ES-I3 (cell line): ENCODE measurements around the gene GUCA2A.

ENCODE experiments used
- H3K36me3 ChIP-seq: 2 replicates; pipeline ENCODE4 v1.6.1; 2013; ENCODE audit warnings: mild to moderate bottlenecking, low read length, control low read depth, moderate library complexity; ENCODE audit not compliant: insufficient read depth
- H3K4me1 ChIP-seq: 2 replicates; pipeline ENCODE4 v1.6.1; 2013; ENCODE audit warnings: mild to moderate bottlenecking, control low read depth, low read length; ENCODE audit not compliant: insufficient read depth
- H3K9ac ChIP-seq: 2 replicates; pipeline ENCODE4 v1.6.1; 2013; ENCODE audit warnings: low read depth, mild to moderate bottlenecking, low read length, moderate library complexity
- H3K9me3 ChIP-seq: 2 replicates; pipeline ENCODE4 v1.6.1; 2013; ENCODE audit warnings: mild to moderate bottlenecking, low read length, moderate library complexity; ENCODE audit not compliant: control insufficient read depth, insufficient read depth

Gene GUCA2A

GRCh38 chr1:42153624-42154023 lies 10.9 kb downstream of the GUCA2A start:
- no peaks in the 10 kb centered on the region for H3K9me3 ChIP-seq
- no peak overlapping the region for H3K9ac ChIP-seq
- H3K4me1 ChIP-seq = no peaks in the 10 kb centered on the region
- no peaks in the 10 kb centered on the region for H3K36me3 ChIP-seq

DNA sequence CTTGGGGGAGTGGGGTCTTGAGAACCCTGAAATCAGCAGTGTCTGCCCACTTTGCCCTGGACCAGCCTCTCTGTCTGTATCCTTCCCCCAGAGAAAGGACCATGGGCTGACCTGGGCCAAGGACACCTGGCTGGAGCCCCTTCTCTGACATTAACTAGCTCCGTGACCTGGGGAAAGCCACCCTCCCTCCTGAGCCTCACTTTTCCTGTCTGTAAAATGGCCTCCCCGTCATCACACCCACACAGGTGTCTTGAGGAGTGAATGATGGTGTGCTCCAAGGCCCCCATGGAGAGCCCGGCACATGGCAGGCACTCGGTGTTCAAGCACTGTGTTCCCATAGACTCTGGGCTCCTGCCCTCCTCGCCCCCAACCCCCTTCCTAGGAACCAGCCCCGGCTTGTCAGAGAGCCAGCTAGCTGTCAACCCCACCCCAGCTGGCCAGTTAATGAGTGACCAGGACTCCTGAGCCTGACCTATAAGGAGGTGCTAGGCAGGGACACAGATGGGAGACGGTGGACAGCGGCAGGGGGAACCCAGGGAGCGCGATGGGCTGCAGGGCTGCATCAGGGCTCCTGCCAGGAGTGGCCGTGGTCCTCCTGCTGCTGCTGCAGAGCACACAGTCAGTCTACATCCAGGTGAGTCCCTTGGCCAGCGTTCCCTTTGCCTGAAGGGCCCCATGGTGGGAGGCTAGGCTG lies 11.5 kb downstream of the GUCA2A start, which contains the start of gene GUCA2B:
Gene GUCA2B (plus strand): TSS at position 504 of the 694 bp plus-strand sequence. CDS start 41 bp downstream, at position 545.
- H3K4me1 ChIP-seq = no peaks in the 10 kb centered on the region
- no peak within 1 kb of the TSS for H3K9ac ChIP-seq
- H3K36me3 ChIP-seq = no peaks in the 10 kb centered on the region
- no peaks in the 10 kb centered on the region for H3K9me3 ChIP-seq

DNA sequence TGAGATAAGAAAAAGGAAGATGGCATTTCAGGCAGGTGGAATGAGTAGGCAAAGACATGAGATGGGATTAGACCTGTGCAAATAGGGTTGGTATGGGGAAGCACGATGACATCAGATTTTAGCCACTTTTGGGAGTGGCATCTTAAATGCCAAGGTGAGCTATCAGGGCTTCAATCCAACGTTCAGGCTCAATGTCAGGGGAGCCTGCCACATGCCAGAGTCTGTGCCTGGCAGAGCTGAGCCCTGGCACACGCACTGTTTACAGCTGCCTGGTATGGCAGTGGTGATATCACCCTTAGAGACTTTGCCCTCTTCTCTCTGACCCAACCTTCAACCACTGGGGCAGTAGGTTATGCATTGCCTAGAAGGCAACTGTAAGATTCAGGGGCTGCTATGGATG lies 12.4 kb downstream of the GUCA2A start:
- Histone ChIP-seq H3K9ac (no peak overlapping the region), H3K4me1 (no peaks in the 10 kb centered on the region), H3K36me3 (no peaks in the 10 kb centered on the region), H3K9me3 (no peaks in the 10 kb centered on the region)

- Histone ChIP-seq H3K9ac (no peak overlapping the region), H3K36me3 (no peaks in the 10 kb centered on the region), H3K9me3 (no peaks in the 10 kb centered on the region), H3K4me1 (no peaks in the 10 kb centered on the region)
Observed at GRCh38 chr1:42150651-42151050, 13.9 kb downstream of the GUCA2A start.

GRCh38 chr1:42148166-42148565 lies 16.4 kb downstream of the GUCA2A start:
- Histone ChIP-seq H3K36me3 (no peaks in the 10 kb centered on the region), H3K9me3 (no peaks in the 10 kb centered on the region), H3K4me1 (no peaks in the 10 kb centered on the region), H3K9ac (no peak overlapping the region)

GRCh38 chr1:42146626-42147320 lies 17.8 kb downstream of the GUCA2A start:
- Histone ChIP-seq H3K4me1 (no peaks in the 10 kb centered on the region), H3K9ac (no peak overlapping the region), H3K36me3 (no peaks in the 10 kb centered on the region), H3K9me3 (no peaks in the 10 kb centered on the region)

GRCh38 chr1:42145764-42146625 lies 18.6 kb downstream of the GUCA2A start:
- no peaks in the 10 kb centered on the region for H3K4me1 ChIP-seq

DNA sequence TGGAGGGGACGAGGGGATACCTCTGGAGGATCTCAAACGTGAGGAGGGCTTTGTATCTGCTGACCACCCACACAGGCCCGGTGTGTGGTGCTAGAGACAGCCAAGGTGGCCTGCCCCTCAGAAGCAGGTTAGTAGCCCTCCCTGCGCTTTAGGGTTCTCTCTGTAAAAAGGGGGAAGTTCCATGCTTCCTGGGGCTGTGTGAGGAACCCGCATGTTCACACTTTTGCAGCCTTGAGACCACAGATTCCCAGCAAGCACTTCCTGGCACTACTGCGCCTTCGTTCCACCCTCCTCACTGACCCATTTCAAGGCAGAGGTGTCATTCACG lies 19.2 kb downstream of the GUCA2A start:
- H3K9ac ChIP-seq = no peak overlapping the region
- no peaks in the 10 kb centered on the region for H3K9me3 ChIP-seq
- H3K4me1 ChIP-seq = no peaks in the 10 kb centered on the region
- H3K36me3 ChIP-seq = no peaks in the 10 kb centered on the region

More at GRCh38 chr1:42145764-42146625, 18.6 kb downstream of the GUCA2A start:
- H3K9me3 ChIP-seq = no peaks in the 10 kb centered on the region
- no peak overlapping the region for H3K9ac ChIP-seq
- H3K36me3 ChIP-seq = no peaks in the 10 kb centered on the region

GRCh38 chr1:42144711-42145388 lies 19.7 kb downstream of the GUCA2A start:
- no peaks in the 10 kb centered on the region for H3K4me1 ChIP-seq
- H3K9me3 ChIP-seq = no peaks in the 10 kb centered on the region
- no peak overlapping the region for H3K9ac ChIP-seq
- H3K36me3 ChIP-seq = no peaks in the 10 kb centered on the region

GRCh38 chr1:42143896-42144710 lies 20.4 kb downstream of the GUCA2A start:
- no peaks in the 10 kb centered on the region for H3K9me3 ChIP-seq
- H3K9ac ChIP-seq = no peak overlapping the region
- no peaks in the 10 kb centered on the region for H3K4me1 ChIP-seq
- no peaks in the 10 kb centered on the region for H3K36me3 ChIP-seq

GRCh38 chr1:42142894-42143675 lies 21.5 kb downstream of the GUCA2A start:
- Histone ChIP-seq H3K4me1 (no peaks in the 10 kb centered on the region), H3K36me3 (no peaks in the 10 kb centered on the region), H3K9ac (no peak overlapping the region), H3K9me3 (no peaks in the 10 kb centered on the region)

- Histone ChIP-seq H3K36me3 (no peaks in the 10 kb centered on the region), H3K4me1 (no peaks in the 10 kb centered on the region), H3K9me3 (no peaks in the 10 kb centered on the region), H3K9ac (no peak overlapping the region)
Observed at GRCh38 chr1:42141978-42142377, 22.6 kb downstream of the GUCA2A start.

DNA sequence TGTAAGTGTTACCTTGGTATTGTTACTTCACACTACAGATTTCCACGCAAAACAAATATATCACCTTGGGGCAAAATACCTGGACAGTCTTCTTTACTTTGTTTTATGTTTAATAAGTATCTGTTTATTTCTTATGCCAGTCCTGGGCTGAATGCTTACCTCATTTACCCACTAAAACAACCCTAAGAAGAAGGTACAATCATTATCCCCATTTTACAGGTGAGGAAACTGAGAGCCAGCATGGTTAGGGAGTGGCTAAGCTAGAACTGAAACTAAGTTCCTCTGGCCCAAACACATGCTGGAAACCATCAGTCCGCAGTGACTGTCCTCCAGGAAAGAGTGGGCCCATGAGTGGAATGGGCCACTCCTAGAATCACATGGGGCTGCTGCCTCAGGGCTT lies 24.4 kb downstream of the GUCA2A start:
- Histone ChIP-seq H3K4me1 (no peaks in the 10 kb centered on the region), H3K36me3 (no peaks in the 10 kb centered on the region), H3K9ac (no peak overlapping the region), H3K9me3 (no peaks in the 10 kb centered on the region)
